Measurements from ENCODE around the gene CRYBG1. TPM values are rescaled to one million over a fixed set of nuclear protein-coding genes. Genes with fewer than 3 reads are reported as not detected.

The CRYBG1 gene
- total RNA-seq, 4 donors from 2014 or later: 7.9 to 14.4 (median 11.1) TPM

DNA sequence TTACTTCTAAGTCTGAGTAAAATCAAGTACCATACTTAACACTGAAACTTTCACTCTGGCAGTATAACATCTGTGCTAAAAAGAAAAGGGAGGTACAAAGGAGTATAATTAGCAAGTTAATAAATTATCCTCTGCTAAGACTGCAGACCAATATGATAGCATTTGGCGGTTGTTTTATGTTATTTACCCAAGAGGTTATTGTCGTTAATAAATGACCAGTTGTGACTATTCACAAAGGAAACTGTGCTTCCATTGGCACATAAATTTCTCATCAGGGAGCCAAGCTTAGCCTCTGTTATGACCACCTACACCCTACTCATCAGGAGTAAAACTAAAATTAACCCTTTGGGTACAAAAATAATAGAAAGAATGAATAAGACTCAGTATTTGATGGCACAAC, 86.5 kb downstream of the CRYBG1 start:
- WGBS, 2 donors: 55 to 67% methylated on average over 2 of the region's 2 CpGs
- Histone ChIP-seq H3K36me3 (no peaks in the 10 kb centered on the region), H3K4me3 (replicated peaks in 1 of 3) (no peak overlapping the region), H3K9me3 (no peaks in the 10 kb centered on the region), H3K27me3 (no peaks in the 10 kb centered on the region), H3K27ac (no peak overlapping the region), H3K4me1 (peaks cover 0 to 12% of the 10 kb centered on the region in 2 donors)
- intact Hi-C loops (cut with DNase I): loop anchor here (5.0 kb wide), 1 partner anchor 120 kb away; no protein-coding TSS in a partner anchor
- no peak for DNase-seq
- TF ChIP-seq POLR2A (IDR thresholded peaks at IDR 0.05): no peak
- TF ChIP-seq, protein P1, sequence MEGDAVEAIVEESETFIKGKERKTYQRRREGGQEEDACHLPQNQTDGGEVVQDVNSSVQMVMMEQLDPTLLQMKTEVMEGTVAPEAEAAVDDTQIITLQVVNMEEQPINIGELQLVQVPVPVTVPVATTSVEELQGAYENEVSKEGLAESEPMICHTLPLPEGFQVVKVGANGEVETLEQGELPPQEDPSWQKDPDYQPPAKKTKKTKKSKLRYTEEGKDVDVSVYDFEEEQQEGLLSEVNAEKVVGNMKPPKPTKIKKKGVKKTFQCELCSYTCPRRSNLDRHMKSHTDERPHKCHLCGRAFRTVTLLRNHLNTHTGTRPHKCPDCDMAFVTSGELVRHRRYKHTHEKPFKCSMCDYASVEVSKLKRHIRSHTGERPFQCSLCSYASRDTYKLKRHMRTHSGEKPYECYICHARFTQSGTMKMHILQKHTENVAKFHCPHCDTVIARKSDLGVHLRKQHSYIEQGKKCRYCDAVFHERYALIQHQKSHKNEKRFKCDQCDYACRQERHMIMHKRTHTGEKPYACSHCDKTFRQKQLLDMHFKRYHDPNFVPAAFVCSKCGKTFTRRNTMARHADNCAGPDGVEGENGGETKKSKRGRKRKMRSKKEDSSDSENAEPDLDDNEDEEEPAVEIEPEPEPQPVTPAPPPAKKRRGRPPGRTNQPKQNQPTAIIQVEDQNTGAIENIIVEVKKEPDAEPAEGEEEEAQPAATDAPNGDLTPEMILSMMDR (IDR thresholded peaks at IDR 0.05): no peak

DNA sequence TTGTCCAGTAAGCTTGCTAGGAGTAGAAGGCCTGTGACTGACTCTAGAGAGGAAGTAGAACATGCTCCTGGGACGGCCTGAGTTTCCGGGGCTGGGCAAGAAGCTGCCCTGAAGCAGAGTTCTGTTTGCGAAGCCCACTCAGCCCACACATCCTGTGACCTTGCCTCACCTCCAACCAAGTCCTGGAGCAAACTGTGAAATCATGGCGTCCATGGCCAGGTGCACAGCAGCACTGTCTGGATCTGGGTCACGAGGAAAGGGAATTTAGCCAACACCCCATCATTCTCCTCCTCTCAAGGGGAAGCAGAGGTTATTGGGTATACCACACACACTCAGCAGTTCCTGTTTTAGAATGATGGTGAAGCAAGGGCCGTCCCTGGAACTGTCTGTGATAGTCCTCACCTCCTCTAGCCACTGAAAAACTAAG, 87.5 kb downstream of the CRYBG1 start:
- H3K27ac ChIP-seq: no peak overlapping the region
- H3K36me3 ChIP-seq: no peaks in the 10 kb centered on the region
- H3K27me3 ChIP-seq: no peaks in the 10 kb centered on the region
- intact Hi-C loops (cut with DNase I): loop anchor here (5.0 kb wide), 1 partner anchor 119 kb away; no protein-coding TSS in a partner anchor
- WGBS, 2 donors: 69 to 73% methylated on average over 5 to 6 of the region's 6 CpGs
- no peaks in the 10 kb centered on the region for H3K9me3 ChIP-seq
- H3K4me1 ChIP-seq: peaks cover 0 to 12% of the 10 kb centered on the region in 2 donors
- TF ChIP-seq, protein P1 (IDR thresholded peaks at IDR 0.05): no peak
- no peak for TF ChIP-seq POLR2A (IDR thresholded peaks at IDR 0.05)
- DNase-seq: no peak
- H3K4me3 ChIP-seq (replicated peaks in 1 of 3): no peak overlapping the region

DNA sequence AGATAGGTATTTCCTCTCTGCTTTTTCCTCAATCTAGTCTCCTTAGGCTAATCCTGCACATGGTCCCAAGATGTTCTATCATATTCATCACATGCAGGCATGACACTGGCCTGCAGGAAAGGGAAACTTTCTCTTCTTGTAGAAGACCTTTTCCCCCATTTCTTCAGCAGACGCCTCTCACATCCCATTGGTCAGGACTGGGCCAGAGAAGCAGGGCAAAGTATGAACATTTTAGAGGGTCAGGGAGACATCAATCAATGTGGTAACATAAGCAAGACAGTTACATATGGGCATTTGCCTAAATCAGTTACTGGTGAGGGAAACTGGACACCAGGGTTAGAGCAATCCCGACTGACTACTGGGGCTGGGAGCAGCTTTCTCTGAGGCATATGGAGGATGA, 90.1 kb downstream of the CRYBG1 start:
- H3K27ac ChIP-seq: no peak overlapping the region
- H3K27me3 ChIP-seq: no peaks in the 10 kb centered on the region
- no peak for TF ChIP-seq POLR2A (IDR thresholded peaks at IDR 0.05)
- TF ChIP-seq, protein P1 (IDR thresholded peaks at IDR 0.05): no peak
- H3K36me3 ChIP-seq: no peaks in the 10 kb centered on the region
- no peak overlapping the region for H3K4me3 ChIP-seq (replicated peaks in 1 of 3)
- 40 to 63% methylated on average over 2 of the region's 2 CpGs for WGBS, 2 donors
- H3K4me1 ChIP-seq: no peaks in the 10 kb centered on the region
- DNase-seq: no peak
- intact Hi-C loops (cut with DNase I): loop anchor here (10.0 kb wide), 1 partner anchor 544 kb away; no protein-coding TSS in a partner anchor
- H3K9me3 ChIP-seq: no peaks in the 10 kb centered on the region

DNA sequence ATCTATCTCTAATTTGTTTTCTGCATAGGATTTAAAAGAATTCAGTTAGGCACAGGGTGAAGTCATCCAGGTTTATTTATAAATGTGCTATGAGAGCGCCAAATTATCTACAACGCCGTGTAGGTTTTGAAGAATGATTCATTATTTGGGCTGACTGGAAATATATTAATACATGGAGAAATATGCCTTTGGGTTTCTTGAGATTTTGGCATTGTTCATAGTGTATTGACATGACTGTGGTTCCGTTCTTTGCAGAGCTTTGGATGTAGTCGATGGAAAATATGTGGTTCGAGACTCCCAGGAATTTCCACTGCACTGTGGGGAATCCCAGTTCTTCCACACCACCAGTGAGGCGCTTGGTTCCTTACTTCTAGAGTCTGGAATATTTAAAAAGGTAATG, 90.9 kb downstream of the CRYBG1 start:
- no peak for TF ChIP-seq POLR2A (IDR thresholded peaks at IDR 0.05)
- TF ChIP-seq, protein P1 (IDR thresholded peaks at IDR 0.05): no peak
- no peak for DNase-seq
- intact Hi-C loops (cut with DNase I): loop anchor here (10.0 kb wide), 1 partner anchor 543 kb away; no protein-coding TSS in a partner anchor
- Histone ChIP-seq H3K4me1 (no peaks in the 10 kb centered on the region), H3K36me3 (no peaks in the 10 kb centered on the region), H3K27me3 (no peaks in the 10 kb centered on the region), H3K9me3 (no peaks in the 10 kb centered on the region), H3K4me3 (replicated peaks in 1 of 3) (no peak overlapping the region), H3K27ac (no peak overlapping the region)
- 67 to 76% methylated on average over 7 of the region's 7 CpGs for WGBS, 2 donors

DNA sequence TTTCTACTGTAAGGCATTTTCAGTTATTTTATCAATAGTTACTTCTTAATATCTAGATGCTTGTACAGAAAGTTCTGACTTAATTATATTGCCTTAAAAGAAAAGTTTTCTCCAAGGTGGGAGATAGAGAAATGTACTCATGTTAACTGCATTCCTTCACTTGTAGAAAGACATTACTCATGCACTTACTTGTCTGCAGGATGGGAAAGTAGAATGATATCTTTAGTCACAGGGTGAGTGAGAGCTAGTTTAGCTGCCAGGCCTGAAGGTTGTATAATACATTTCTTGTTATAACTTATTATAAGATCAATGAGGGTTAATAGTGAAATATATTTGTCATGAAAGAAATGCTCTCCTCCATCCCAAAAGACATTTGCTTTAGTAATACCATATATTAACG, 92.1 kb downstream of the CRYBG1 start:
- Histone ChIP-seq H3K4me3 (replicated peaks in 1 of 3) (no peak overlapping the region), H3K36me3 (no peaks in the 10 kb centered on the region), H3K4me1 (no peaks in the 10 kb centered on the region), H3K27me3 (no peaks in the 10 kb centered on the region), H3K27ac (no peak overlapping the region), H3K9me3 (no peaks in the 10 kb centered on the region)
- 0 to 44% methylated on average over 1 of the region's 1 CpG for WGBS, 2 donors
- intact Hi-C loops (cut with DNase I): loop anchor here (10.0 kb wide), 1 partner anchor 542 kb away; no protein-coding TSS in a partner anchor
- no peak for DNase-seq
- TF ChIP-seq POLR2A (IDR thresholded peaks at IDR 0.05): no peak
- TF ChIP-seq, protein P1 (IDR thresholded peaks at IDR 0.05): no peak
